GM23338 (cell line): ENCODE data around the gene ZNF410. TPM values are rescaled to one million over a fixed set of nuclear protein-coding genes. Genes with fewer than 3 reads are reported as not detected.
"Not testable (repeated sequence)": the region's sequence is repeated elsewhere in the genome, so short reads cannot be mapped to it uniquely, and the experiment has no call there.

ENCODE experiments used
- ATAC-seq: fragments of 200-7000 bp; cut with Tn5 transposase; 3 replicates; pipeline ENCODE4 v1.9.1; 2020
- DNase-seq: peaks from one replicate; pipeline ENCODE4 v3.0.0-alpha.2; 2015; ENCODE audit warnings: low spot score
- H2AFZ ChIP-seq: fragments of 200-600 bp; sonication (generic); 2 replicates; pipeline ENCODE4 v1.8.0; 2016; ENCODE audit warnings: antibody characterized with exemption, mild to moderate bottlenecking, moderate library complexity
- H3F3A ChIP-seq: fragments of 200-600 bp; sonication (generic); replicated peaks from 2 replicates; pipeline ENCODE4 v1.8.0; 2017; ENCODE audit warnings: antibody characterized with exemption, mixed run types, low read depth
- H3K27ac ChIP-seq: fragments of 200-600 bp; sonication (generic); 2 replicates; pipeline ENCODE4 v1.6.1; 2016; ENCODE audit warnings: low read depth
- H3K27me3 ChIP-seq: fragments of 200-600 bp; sonication (generic); 2 replicates; pipeline ENCODE4 v1.8.0; 2016; ENCODE audit warnings: mild to moderate bottlenecking, mixed run types, moderate library complexity; ENCODE audit not compliant: insufficient read depth
- H3K36me3 ChIP-seq: fragments of 200-600 bp; sonication (generic); 2 replicates; pipeline ENCODE4 v1.8.0; 2016; ENCODE audit warnings: mild to moderate bottlenecking; ENCODE audit not compliant: insufficient read depth
- H3K4me1 ChIP-seq: fragments of 200-600 bp; sonication (generic); 2 replicates; pipeline ENCODE4 v1.8.0; 2016; ENCODE audit warnings: mild to moderate bottlenecking, moderate library complexity; ENCODE audit not compliant: insufficient read depth
- H3K4me2 ChIP-seq: fragments of 200-600 bp; sonication (generic); 2 replicates; pipeline ENCODE4 v1.7.1; 2017; ENCODE audit warnings: mixed run types
- H3K4me3 ChIP-seq: fragments of 200-600 bp; sonication (generic); 2 replicates; pipeline ENCODE4 v1.6.1; 2016; ENCODE audit warnings: mixed run types
- H3K79me2 ChIP-seq: fragments of 200-600 bp; sonication (generic); replicated peaks from 2 replicates; pipeline ENCODE4 v1.8.0; 2017; ENCODE audit warnings: mild to moderate bottlenecking; ENCODE audit not compliant: insufficient read depth
- H3K9me2 ChIP-seq: fragments of 200-600 bp; sonication (generic); 2 replicates; pipeline ENCODE4 v1.8.0; 2017; ENCODE audit not compliant: insufficient read depth
- H4K20me1 ChIP-seq: fragments of 200-600 bp; sonication (generic); replicated peaks from 2 replicates; pipeline ENCODE4 v1.8.0; 2017; ENCODE audit warnings: mild to moderate bottlenecking; ENCODE audit not compliant: insufficient read depth
- H3K27ac Mint-ChIP-seq: 2 replicates; pipeline ENCODE4 v1.8.0; 2020; ENCODE audit warnings: inconsistent platforms, mild to moderate bottlenecking, moderate library complexity, mixed read lengths
- H3K27me3 Mint-ChIP-seq: 3 replicates; pipeline ENCODE4 v1.8.0; 2022; ENCODE audit warnings: low read depth, mild to moderate bottlenecking, moderate library complexity, mixed read lengths, inconsistent platforms; ENCODE audit not compliant: insufficient read depth, poor library complexity
- H3K36me3 Mint-ChIP-seq: 3 replicates; pipeline ENCODE4 v1.8.0; 2021; ENCODE audit warnings: low read depth, mild to moderate bottlenecking, inconsistent platforms, moderate library complexity, mixed read lengths
- H3K4me1 Mint-ChIP-seq: 3 replicates; pipeline ENCODE4 v1.8.0; 2020; ENCODE audit warnings: mild to moderate bottlenecking, inconsistent platforms, mixed read lengths
- H3K4me3 Mint-ChIP-seq: 3 replicates; pipeline ENCODE4 v1.8.0; 2021; ENCODE audit warnings: moderate library complexity, mild to moderate bottlenecking, inconsistent platforms, mixed read lengths
- H3K9me3 Mint-ChIP-seq: 3 replicates; pipeline ENCODE4 v1.8.0; 2020; ENCODE audit warnings: moderate library complexity, mild to moderate bottlenecking, inconsistent platforms, mixed read lengths
- CREB1 ChIP-seq: fragments of 250-450 bp; sonication (Bioruptor Pico); IDR thresholded peaks from 2 replicates; pipeline ENCODE4 v1.5.0; 2020; ENCODE audit warnings: low read depth, mild to moderate bottlenecking, moderate library complexity
- ETS1 ChIP-seq: IDR thresholded peaks from 2 replicates; pipeline ENCODE4 v1.6.1; 2016; ENCODE audit warnings: antibody characterized with exemption
- JUNB ChIP-seq: IDR thresholded peaks from one replicate; pipeline ENCODE4 v1.6.1; 2016; ENCODE audit warnings: antibody characterized with exemption; ENCODE audit not compliant: unreplicated experiment
- NANOG ChIP-seq: IDR thresholded peaks from 2 replicates; pipeline ENCODE4 v1.6.1; 2016; ENCODE audit warnings: antibody characterized with exemption, borderline replicate concordance
- POLR2AphosphoS5 ChIP-seq: IDR thresholded peaks from 2 replicates; pipeline ENCODE4 v1.6.1; 2016; ENCODE audit warnings: antibody characterized with exemption, low read depth
- STAT1 ChIP-seq: IDR thresholded peaks from one replicate; pipeline ENCODE4 v1.6.1; 2016; ENCODE audit warnings: antibody characterized with exemption; ENCODE audit not compliant: unreplicated experiment
- ZNF114 ChIP-seq: fragments of 250-450 bp; sonication (Bioruptor Pico); IDR thresholded peaks from 2 replicates; pipeline ENCODE4 v1.5.0; 2020; ENCODE audit warnings: mild to moderate bottlenecking, moderate library complexity
- ZNF331 ChIP-seq: fragments of 250-450 bp; sonication (Bioruptor Pico); IDR thresholded peaks from 2 replicates; pipeline ENCODE4 v1.5.0; 2020; ENCODE audit warnings: low read depth, mild to moderate bottlenecking, moderate library complexity
- ZNF462 ChIP-seq: fragments of 250-450 bp; sonication (Bioruptor Pico); IDR thresholded peaks from 2 replicates; pipeline ENCODE4 v1.5.0; 2020; ENCODE audit warnings: mild to moderate bottlenecking, moderate library complexity
- polyA plus RNA-seq: library from polyadenylated mRNA; unstranded; fragments of >200 nt; fragmentation: Nextera tagmentation; extraction: Ambion mirVana; gene quantifications from 2 replicates; pipeline ENCODE4 v1.2.1, GENCODE V29; 2016
- total RNA-seq: library from RNA; depleted of rRNA; stranded (reverse); fragments of >200 nt; shearing (Covaris generic); gene quantifications from 2 replicates; pipeline ENCODE4 v1.2.3, GENCODE V29; 2014
- TF ChIP-seq, protein P1 (sequence below), 2 experiments: fragments of 200-600 bp in 1 of 2; sonication (generic) in 1 of 2; conservative IDR thresholded peaks; 2 replicates each; pipeline versions ENCODE4 v1.5.1 to v1.6.1; 2016 to 2017; ENCODE audit warnings: antibody characterized with exemption in 2 of 2, low read depth in 2 of 2, mild to moderate bottlenecking in 2 of 2, moderate library complexity in 1 of 2
- TF ChIP-seq, protein P2 (sequence below): IDR thresholded peaks from one replicate; pipeline ENCODE4 v1.6.1; 2018; ENCODE audit warnings: antibody characterized with exemption; ENCODE audit not compliant: unreplicated experiment

The ZNF410 gene
- total and polyA plus RNA-seq, 2 experiments from 2014 or later: 10.6 to 20.4 TPM

DNA sequence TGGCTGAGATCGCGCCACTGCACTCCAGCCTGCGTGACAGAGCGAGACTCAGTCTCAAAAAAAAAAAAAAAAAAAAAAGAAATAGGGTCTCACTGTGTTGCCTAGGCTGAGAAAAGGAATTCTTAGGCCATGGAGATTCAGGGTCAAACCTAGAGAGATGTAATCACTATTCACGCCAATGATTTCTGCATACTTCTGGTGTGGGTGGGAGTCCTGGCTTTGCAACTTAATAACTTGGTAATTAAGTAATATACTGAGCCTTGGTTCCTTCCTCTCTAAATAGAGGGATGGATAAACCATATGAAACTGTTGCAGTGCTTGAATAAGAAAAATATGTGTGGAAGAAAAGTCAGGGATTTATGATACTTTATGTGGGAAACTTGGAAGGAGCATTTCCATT is 2.7 kb downstream of the ZNF410 start:
- peaks cover 11% of the 10 kb centered on the region for H3K36me3 Mint-ChIP-seq
- Histone ChIP-seq H3K4me2 (no peak overlapping the region), H4K20me1 (peaks cover 3% of the 10 kb centered on the region; the same call in 1 of the 2 replicates), H2AFZ (no peak overlapping the region), H3K27me3 (no peaks in the 10 kb centered on the region), H3K4me1 (peaks cover 8% of the 10 kb centered on the region; the same call in 1 of the 2 replicates), H3K9me2 (no peaks in the 10 kb centered on the region), H3K79me2 (peaks cover 56% of the 10 kb centered on the region), H3K36me3 (0 out of 2 replicates have a peak, but pooled peaks cover 3% of the 10 kb centered on the region), H3K27ac (no peak overlapping the region), H3K4me3 (no peak overlapping the region), H3F3A (peaks cover 4% of the 10 kb centered on the region; the same call in 1 of the 2 replicates)
- no peak overlapping the region for H3K27ac Mint-ChIP-seq
- peaks cover 8% of the 10 kb centered on the region for H3K27me3 Mint-ChIP-seq
- ATAC-seq (no peak), DNase-seq (no peak)
- H3K9me3 Mint-ChIP-seq: no peaks in the 10 kb centered on the region
- no peak for TF ChIP-seq STAT1
- TF ChIP-seq POLR2AphosphoS5: no peak
- TF ChIP-seq ZNF114 (CRISPR knock-in tag): no peak
- TF ChIP-seq ETS1: no peak
- TF ChIP-seq ZNF462 (CRISPR knock-in tag): no peak
- no peak for TF ChIP-seq JUNB
- no peak for TF ChIP-seq ZNF331 (CRISPR knock-in tag)
- TF ChIP-seq, protein P1, sequence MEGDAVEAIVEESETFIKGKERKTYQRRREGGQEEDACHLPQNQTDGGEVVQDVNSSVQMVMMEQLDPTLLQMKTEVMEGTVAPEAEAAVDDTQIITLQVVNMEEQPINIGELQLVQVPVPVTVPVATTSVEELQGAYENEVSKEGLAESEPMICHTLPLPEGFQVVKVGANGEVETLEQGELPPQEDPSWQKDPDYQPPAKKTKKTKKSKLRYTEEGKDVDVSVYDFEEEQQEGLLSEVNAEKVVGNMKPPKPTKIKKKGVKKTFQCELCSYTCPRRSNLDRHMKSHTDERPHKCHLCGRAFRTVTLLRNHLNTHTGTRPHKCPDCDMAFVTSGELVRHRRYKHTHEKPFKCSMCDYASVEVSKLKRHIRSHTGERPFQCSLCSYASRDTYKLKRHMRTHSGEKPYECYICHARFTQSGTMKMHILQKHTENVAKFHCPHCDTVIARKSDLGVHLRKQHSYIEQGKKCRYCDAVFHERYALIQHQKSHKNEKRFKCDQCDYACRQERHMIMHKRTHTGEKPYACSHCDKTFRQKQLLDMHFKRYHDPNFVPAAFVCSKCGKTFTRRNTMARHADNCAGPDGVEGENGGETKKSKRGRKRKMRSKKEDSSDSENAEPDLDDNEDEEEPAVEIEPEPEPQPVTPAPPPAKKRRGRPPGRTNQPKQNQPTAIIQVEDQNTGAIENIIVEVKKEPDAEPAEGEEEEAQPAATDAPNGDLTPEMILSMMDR (conservative IDR thresholded peaks at IDR 0.05; ENCODE audit: low read depth in 2 of 2): no peak
- TF ChIP-seq, protein P2, sequence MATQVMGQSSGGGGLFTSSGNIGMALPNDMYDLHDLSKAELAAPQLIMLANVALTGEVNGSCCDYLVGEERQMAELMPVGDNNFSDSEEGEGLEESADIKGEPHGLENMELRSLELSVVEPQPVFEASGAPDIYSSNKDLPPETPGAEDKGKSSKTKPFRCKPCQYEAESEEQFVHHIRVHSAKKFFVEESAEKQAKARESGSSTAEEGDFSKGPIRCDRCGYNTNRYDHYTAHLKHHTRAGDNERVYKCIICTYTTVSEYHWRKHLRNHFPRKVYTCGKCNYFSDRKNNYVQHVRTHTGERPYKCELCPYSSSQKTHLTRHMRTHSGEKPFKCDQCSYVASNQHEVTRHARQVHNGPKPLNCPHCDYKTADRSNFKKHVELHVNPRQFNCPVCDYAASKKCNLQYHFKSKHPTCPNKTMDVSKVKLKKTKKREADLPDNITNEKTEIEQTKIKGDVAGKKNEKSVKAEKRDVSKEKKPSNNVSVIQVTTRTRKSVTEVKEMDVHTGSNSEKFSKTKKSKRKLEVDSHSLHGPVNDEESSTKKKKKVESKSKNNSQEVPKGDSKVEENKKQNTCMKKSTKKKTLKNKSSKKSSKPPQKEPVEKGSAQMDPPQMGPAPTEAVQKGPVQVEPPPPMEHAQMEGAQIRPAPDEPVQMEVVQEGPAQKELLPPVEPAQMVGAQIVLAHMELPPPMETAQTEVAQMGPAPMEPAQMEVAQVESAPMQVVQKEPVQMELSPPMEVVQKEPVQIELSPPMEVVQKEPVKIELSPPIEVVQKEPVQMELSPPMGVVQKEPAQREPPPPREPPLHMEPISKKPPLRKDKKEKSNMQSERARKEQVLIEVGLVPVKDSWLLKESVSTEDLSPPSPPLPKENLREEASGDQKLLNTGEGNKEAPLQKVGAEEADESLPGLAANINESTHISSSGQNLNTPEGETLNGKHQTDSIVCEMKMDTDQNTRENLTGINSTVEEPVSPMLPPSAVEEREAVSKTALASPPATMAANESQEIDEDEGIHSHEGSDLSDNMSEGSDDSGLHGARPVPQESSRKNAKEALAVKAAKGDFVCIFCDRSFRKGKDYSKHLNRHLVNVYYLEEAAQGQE: no peak
- TF ChIP-seq NANOG: no peak
- TF ChIP-seq CREB1 (CRISPR knock-in tag): no peak
- H3K4me3 Mint-ChIP-seq: no peak overlapping the region
- H3K4me1 Mint-ChIP-seq: peaks cover 8% of the 10 kb centered on the region; the same call in 2 of the 3 replicates

DNA sequence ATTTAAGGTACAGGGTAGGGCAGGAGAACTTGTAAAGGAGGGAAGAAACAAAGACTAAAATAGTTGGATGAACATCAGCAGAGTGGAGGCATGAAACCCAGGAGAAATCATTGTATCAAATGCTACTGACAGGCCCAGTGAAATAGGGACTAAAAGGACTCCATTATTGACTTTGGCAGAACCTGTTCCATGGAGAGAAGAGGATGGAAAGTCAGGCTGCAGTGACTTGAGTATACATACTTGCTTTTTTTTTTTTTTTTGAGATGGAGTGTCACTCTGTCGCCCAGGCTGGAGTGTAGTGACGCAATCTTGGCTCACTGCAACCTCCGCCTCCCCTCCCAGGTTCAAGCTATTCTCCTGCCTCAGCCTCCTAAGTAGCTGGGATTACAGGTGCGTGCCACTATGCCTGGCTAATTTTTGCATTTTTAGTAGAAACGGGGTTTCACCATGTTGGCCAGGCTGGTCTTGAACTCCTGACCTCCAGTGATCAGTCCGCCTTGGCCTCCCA is 7.6 kb downstream of the ZNF410 start:
- H3K4me2 ChIP-seq, H3K9me3 Mint-ChIP-seq, H3K27me3 ChIP-seq, H3F3A ChIP-seq, H3K4me3 Mint-ChIP-seq, DNase-seq, H3K9me2 ChIP-seq, H3K27me3 Mint-ChIP-seq, H3K27ac ChIP-seq, H4K20me1 ChIP-seq, H3K4me3 ChIP-seq, H2AFZ ChIP-seq, ATAC-seq, H3K4me1 Mint-ChIP-seq, H3K27ac Mint-ChIP-seq, H3K4me1 ChIP-seq: not testable (repeated sequence)
- peaks cover 38% of the 10 kb centered on the region for H3K36me3 Mint-ChIP-seq
- H3K79me2 ChIP-seq: peaks cover 34% of the 10 kb centered on the region
- H3K36me3 ChIP-seq: peaks cover 10% of the 10 kb centered on the region
